Activated T-cell treated with anti-CD3 and anti-CD28 coated beads, Interleukin-2, amount 50 U/mL, for 24 hours (primary cell): ENCODE measurements around the gene CNTNAP2.
"Not testable (repeated sequence)": the region's sequence is repeated elsewhere in the genome, so short reads cannot be mapped to it uniquely, and the experiment has no call there.

Experiments
- DNase-seq: peaks from one replicate; pipeline ENCODE4 v3.0.0-alpha.2; 2020
- H3K27ac Mint-ChIP-seq: 2 replicates; pipeline ENCODE4 v1.8.0; 2020; ENCODE audit warnings: mild to moderate bottlenecking, mixed read lengths
- H3K27me3 Mint-ChIP-seq: 2 replicates; pipeline ENCODE4 v1.8.0; 2020; ENCODE audit warnings: mixed read lengths
- H3K36me3 Mint-ChIP-seq: 2 replicates; pipeline ENCODE4 v1.8.0; 2020; ENCODE audit warnings: low read depth, mixed read lengths
- H3K4me1 Mint-ChIP-seq: 2 replicates; pipeline ENCODE4 v1.8.0; 2020; ENCODE audit warnings: low read depth, mixed read lengths
- H3K4me3 Mint-ChIP-seq: 2 replicates; pipeline ENCODE4 v1.8.0; 2020; ENCODE audit warnings: mild to moderate bottlenecking, moderate library complexity, mixed read lengths
- H3K9me3 Mint-ChIP-seq: 2 replicates; pipeline ENCODE4 v1.8.0; 2020; ENCODE audit warnings: mixed read lengths

The CNTNAP2 gene

DNA sequence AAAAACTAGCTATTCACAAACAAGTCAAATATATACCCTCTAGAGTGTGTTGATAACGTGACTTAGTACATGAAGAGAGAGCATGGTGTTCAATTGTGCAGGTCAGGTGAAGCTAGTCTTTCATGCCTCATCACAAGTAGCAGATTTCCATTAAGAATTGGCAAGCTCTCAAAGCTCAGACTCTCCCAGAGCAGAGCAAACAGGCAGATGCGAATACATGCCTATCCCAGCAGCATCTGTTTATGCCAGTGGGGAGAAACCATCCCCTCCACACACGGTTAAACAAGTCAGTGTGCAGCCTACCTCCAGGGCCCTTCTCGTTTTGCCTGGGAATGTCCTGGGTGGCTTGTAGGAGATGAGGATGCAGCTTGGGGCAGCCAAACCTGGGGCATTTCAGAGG lies 1941.5 kb downstream of the CNTNAP2 start:
- H3K4me3 Mint-ChIP-seq: no peak overlapping the region
- no peaks in the 10 kb centered on the region for H3K36me3 Mint-ChIP-seq
- no peaks in the 10 kb centered on the region for H3K9me3 Mint-ChIP-seq
- H3K27me3 Mint-ChIP-seq: no peaks in the 10 kb centered on the region
- H3K27ac Mint-ChIP-seq: no peak overlapping the region
- no peaks in the 10 kb centered on the region for H3K4me1 Mint-ChIP-seq
- no peak for DNase-seq

DNA sequence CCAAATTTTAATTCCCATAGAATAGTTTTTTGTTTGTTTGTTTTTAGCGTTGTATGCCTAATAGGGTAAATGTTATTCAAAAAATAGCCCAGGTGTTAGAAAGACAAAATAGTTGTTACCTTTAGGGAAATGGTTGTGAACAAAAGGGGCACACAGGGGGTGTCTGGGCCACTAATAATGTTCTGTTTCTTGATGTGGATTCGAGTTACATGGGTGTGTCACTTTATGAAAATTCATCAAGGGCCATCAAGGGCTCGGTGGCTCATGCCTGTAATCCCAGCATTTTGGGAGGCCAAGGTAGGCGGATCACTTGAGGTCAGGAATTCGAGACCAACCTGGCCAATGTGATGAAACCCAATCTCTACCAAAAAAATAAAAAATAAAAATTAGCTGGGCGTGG lies 1942.2 kb downstream of the CNTNAP2 start:
- no peaks in the 10 kb centered on the region for H3K27me3 Mint-ChIP-seq
- H3K4me1 Mint-ChIP-seq: no peaks in the 10 kb centered on the region
- H3K9me3 Mint-ChIP-seq: no peaks in the 10 kb centered on the region
- H3K36me3 Mint-ChIP-seq: no peaks in the 10 kb centered on the region
- no peak overlapping the region for H3K4me3 Mint-ChIP-seq
- DNase-seq: no peak
- H3K27ac Mint-ChIP-seq: no peak overlapping the region

- Mint-ChIP-seq H3K4me3 (no peak overlapping the region), H3K27me3 (no peaks in the 10 kb centered on the region), H3K4me1 (no peaks in the 10 kb centered on the region), H3K36me3 (no peaks in the 10 kb centered on the region), H3K9me3 (no peaks in the 10 kb centered on the region), H3K27ac (no peak overlapping the region)
- DNase-seq: no peak
Observed at GRCh38 chr7:148060724-148061123, 1944.1 kb downstream of the CNTNAP2 start.

- DNase-seq, H3K4me1 Mint-ChIP-seq, H3K27me3 Mint-ChIP-seq, H3K9me3 Mint-ChIP-seq, H3K36me3 Mint-ChIP-seq, H3K27ac Mint-ChIP-seq, H3K4me3 Mint-ChIP-seq: not testable (repeated sequence)
Observed at GRCh38 chr7:148078111-148078510, 1961.5 kb downstream of the CNTNAP2 start.

DNA sequence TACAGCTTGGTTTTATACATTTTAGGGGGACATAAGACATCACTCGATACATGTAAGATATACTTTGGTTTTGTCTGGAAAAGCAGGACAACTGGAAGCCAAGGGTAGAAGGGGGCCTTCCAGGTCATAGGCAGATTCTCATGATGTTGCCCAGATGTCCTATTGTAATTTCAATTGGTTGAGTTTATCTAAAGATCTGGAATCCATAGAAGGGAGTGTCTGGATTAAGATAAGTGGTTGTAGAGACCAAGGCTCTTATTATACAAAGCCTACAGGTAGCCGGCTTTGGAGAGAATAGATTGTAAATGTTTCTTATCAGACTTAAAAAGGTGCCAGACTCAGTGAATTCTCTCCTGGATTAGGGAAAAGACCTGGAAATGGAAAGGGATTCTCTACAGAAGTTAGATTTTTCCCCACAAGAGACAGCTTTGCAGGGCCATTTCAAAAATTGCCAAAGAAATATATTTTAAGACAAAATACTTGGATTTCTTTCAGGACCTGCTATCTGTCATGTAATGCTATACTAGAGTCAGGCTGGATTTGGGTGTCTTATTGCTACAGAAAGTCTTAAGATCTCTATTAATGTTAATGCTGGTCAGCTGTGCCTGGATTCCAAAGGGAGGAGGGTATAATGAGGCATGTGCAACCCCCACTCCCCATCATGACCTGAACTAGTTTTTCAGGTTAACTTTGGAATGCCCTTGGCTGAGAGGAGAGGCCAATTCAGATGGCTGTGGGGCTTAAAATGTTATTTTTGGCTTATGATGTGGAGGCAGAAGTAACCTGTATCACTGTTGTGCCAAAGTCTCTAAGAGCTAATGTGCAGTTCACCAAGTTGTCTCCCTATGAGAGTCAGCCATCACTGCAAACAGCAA lies 1962.8 kb downstream of the CNTNAP2 start:
- H3K4me3 Mint-ChIP-seq: no peak overlapping the region
- no peaks in the 10 kb centered on the region for H3K9me3 Mint-ChIP-seq
- H3K27me3 Mint-ChIP-seq: no peaks in the 10 kb centered on the region
- no peak for DNase-seq
- H3K27ac Mint-ChIP-seq: no peak overlapping the region
- H3K36me3 Mint-ChIP-seq: no peaks in the 10 kb centered on the region
- H3K4me1 Mint-ChIP-seq: no peaks in the 10 kb centered on the region

DNA sequence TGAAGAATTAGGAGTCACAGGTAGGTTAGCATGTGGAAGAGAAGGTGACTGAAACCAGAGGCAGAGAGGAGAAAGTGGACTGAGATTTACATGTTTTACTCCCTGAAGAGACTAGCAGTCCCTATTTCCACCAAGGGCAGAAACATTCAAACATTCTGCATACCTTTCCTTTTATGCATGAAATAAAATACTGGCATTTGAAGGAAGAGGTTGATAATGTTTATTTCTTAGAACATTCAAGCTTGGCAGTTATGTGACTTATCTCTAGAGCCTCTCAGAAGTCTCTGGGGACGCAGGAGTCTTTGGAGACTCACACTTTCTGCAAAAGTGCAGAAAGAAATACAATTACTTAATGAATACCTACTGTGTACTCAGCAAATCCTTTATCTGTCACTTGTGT lies 1966.8 kb downstream of the CNTNAP2 start:
- Mint-ChIP-seq H3K4me1 (no peaks in the 10 kb centered on the region), H3K27ac (no peak overlapping the region), H3K36me3 (no peaks in the 10 kb centered on the region), H3K4me3 (no peak overlapping the region), H3K27me3 (peaks cover 7% of the 10 kb centered on the region), H3K9me3 (no peaks in the 10 kb centered on the region)
- DNase-seq: no peak

DNA sequence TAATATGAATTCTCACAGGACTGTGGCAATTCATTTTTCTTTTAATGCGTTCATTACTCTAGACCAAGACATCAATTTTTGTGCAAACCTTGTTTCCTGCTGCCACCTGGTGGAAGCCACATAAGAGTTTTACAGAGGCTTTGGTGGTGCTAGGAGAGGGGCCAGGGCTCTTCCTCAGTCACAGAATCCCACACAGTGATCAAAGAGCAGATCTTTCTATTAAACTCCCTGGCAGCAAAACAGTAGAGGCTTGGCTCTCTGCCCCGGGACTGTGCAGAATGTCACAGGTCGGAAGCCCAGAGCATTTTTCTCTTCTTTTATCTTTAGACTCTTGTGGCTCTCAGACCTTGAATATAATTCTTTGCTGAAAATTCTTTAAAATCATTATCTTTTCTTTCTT lies 1967.5 kb downstream of the CNTNAP2 start:
- H3K27ac Mint-ChIP-seq: no peak overlapping the region
- no peak overlapping the region for H3K4me3 Mint-ChIP-seq
- H3K9me3 Mint-ChIP-seq: no peaks in the 10 kb centered on the region
- peaks cover 7% of the 10 kb centered on the region for H3K27me3 Mint-ChIP-seq
- no peaks in the 10 kb centered on the region for H3K4me1 Mint-ChIP-seq
- H3K36me3 Mint-ChIP-seq: no peaks in the 10 kb centered on the region
- DNase-seq: no peak

- H3K4me3 Mint-ChIP-seq: no peak overlapping the region
- no peak overlapping the region for H3K27ac Mint-ChIP-seq
- no peak for DNase-seq
- no peaks in the 10 kb centered on the region for H3K27me3 Mint-ChIP-seq
- no peaks in the 10 kb centered on the region for H3K9me3 Mint-ChIP-seq
- H3K36me3 Mint-ChIP-seq: no peaks in the 10 kb centered on the region
- no peaks in the 10 kb centered on the region for H3K4me1 Mint-ChIP-seq
Observed at GRCh38 chr7:148091882-148092281, 1975.3 kb downstream of the CNTNAP2 start.

DNA sequence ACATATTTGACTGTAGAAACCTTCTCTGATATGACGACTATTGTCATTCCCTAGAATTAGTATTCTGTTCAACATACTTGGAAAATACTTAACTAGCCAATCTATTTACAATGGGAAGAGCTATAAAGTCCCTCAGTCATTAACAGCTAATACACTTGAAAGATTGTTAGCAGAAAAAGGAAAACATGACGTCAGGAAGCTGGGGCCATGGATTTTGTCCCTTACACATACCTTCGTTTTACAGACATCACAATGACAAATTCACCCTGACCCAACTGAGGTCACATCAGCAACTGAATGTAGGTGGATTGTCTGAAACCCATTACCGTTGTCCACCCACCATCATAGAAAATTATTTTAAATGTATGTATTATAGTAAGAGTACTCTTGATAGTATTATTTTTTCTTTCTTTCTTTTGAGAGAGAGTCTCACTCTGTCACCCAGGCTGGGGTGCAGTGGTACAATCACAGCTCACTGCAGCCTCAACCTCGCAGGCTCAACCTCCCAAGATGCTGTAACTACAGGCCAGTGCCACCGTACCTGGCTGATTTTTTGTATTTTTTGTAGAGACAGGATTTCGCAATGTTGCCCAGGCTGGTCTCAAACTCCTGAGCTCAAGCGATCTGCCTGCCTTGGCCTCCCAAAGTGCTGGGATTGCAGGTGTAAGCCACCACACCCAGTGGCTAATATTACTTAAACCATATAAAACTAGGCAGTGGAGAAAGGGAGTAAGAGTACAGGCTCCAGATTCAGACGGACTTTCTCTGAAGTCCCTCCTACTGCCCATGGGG lies 1977.0 kb downstream of the CNTNAP2 start:
- Mint-ChIP-seq H3K9me3 (no peaks in the 10 kb centered on the region), H3K27ac (no peak overlapping the region), H3K36me3 (no peaks in the 10 kb centered on the region), H3K27me3 (no peaks in the 10 kb centered on the region), H3K4me3 (no peak overlapping the region), H3K4me1 (no peaks in the 10 kb centered on the region)
- no peak for DNase-seq

DNA sequence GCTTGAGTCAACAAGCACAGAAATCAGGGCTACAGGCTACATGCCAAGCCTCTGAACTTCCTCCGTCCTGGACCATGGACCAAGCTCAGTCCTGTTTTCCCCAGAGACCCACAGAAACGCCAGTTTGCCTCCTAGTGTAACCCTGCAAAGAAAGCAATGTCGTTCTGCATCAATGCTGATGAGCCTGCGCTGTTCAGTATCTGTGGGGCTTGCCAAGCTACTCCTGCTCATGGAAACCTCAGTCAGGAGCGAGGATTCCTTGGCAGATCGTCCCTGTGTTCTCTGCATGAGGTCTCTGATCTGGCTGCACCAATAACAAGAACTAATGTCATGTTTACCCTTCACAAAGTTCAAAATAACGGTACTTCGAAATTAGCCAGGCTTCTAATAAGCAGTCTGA lies 1978.5 kb downstream of the CNTNAP2 start:
- Mint-ChIP-seq H3K4me1 (no peaks in the 10 kb centered on the region), H3K27ac (no peak overlapping the region), H3K36me3 (no peaks in the 10 kb centered on the region), H3K9me3 (no peaks in the 10 kb centered on the region), H3K4me3 (no peak overlapping the region), H3K27me3 (no peaks in the 10 kb centered on the region)
- DNase-seq: no peak

GRCh38 chr7:148104136-148104716 lies 1987.6 kb downstream of the CNTNAP2 start:
- DNase-seq: no peak
- no peak overlapping the region for H3K27ac Mint-ChIP-seq
- H3K4me1 Mint-ChIP-seq: no peaks in the 10 kb centered on the region

GRCh38 chr7:148104924-148105323 lies 1988.3 kb downstream of the CNTNAP2 start:
- Mint-ChIP-seq H3K9me3 (peaks cover 3% of the 10 kb centered on the region), H3K27ac (no peak overlapping the region), H3K4me3 (no peak overlapping the region), H3K27me3 (peaks cover 4% of the 10 kb centered on the region), H3K4me1 (no peaks in the 10 kb centered on the region), H3K36me3 (no peaks in the 10 kb centered on the region)
- no peak for DNase-seq

More at GRCh38 chr7:148104136-148104716, 1987.6 kb downstream of the CNTNAP2 start:
- Mint-ChIP-seq H3K9me3 (peaks cover 3% of the 10 kb centered on the region), H3K4me3 (no peak overlapping the region), H3K27me3 (peaks cover 4% of the 10 kb centered on the region), H3K36me3 (no peaks in the 10 kb centered on the region)

- Mint-ChIP-seq H3K27me3 (peaks cover 10% of the 10 kb centered on the region), H3K36me3 (no peaks in the 10 kb centered on the region), H3K4me3 (no peak overlapping the region), H3K9me3 (peaks cover 3% of the 10 kb centered on the region), H3K4me1 (no peaks in the 10 kb centered on the region), H3K27ac (no peak overlapping the region)
- no peak for DNase-seq
Observed at GRCh38 chr7:148105853-148106252, 1989.3 kb downstream of the CNTNAP2 start.

DNA sequence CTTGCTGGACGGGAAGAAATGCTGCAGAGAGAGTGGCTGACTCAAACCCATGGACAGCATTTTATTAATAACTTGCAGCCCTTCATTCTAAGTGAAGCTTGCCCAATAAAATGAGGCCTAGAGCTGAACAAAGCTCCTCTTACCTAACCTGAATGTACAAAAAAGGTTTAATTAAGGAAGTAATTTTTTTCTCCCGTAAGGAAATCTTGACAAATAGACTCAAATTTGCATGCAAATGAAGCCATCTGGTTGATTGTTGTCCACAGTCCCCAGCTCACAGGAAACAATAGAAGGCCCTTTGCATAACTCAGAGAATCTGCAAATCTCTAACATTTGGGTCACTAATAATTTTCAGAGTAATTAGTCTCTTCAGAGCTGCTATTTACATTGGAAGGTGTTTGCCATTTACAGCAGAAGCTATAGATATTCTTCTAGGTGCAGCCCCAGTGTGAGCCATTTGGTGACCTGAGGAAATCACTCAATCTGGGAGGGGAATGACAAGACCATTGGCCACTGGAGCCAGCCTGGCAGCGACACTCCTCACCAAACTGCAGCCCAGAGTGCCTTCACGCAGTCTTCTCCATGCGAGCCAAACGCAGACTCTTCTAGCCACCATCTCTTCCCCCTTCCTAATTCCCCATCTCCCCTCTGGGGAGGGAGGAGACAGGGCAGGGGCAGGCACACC lies 1991.0 kb downstream of the CNTNAP2 start:
- DNase-seq: no peak
- H3K4me1 Mint-ChIP-seq: no peaks in the 10 kb centered on the region
- no peaks in the 10 kb centered on the region for H3K9me3 Mint-ChIP-seq
- no peak overlapping the region for H3K27ac Mint-ChIP-seq
- H3K4me3 Mint-ChIP-seq: no peak overlapping the region
- H3K27me3 Mint-ChIP-seq: peaks cover 11% of the 10 kb centered on the region
- H3K36me3 Mint-ChIP-seq: no peaks in the 10 kb centered on the region
